ENCODE results near the gene MCF2L2.

Gene MCF2L2

DNA sequence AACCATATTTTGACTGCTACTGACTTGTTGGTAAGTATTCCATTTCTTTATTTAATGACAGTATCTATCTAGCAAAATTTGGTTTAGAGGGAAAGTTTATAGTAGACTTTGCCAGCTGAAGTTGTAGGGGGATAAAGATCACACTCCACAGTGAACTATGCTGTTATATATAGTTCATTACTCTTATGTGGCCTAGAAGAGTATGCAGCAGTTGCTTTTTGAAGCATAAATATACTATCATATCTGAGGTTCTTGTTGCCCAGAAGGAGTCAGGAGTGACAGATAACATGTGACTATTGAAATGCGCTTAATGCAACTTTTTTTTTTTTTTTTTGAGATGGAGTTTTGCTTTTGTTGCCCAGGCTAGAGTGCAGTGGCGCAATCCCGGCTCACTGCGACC, 25.6 kb upstream of the MCF2L2 start:
- ChIA-PET CTCF (no interaction called here), POLR2A (no interaction called here)
- no peak overlapping the region for H3K27ac ChIP-seq (ENCODE audit: extremely low read depth, low read depth, low read length)
- no peaks in the 10 kb centered on the region for H3K9me3 ChIP-seq (ENCODE audit: control insufficient read depth, insufficient read depth, low read depth, low read length)
- TF ChIP-seq YY1 (tag by site-specific recombination; IDR thresholded peaks at IDR 0.05) (no peak), ZNF629 (tag by site-specific recombination; IDR thresholded peaks at IDR 0.05) (no peak), HOXD13 (CRISPR knock-in tag; IDR thresholded peaks at IDR 0.05; ENCODE audit: borderline replicate concordance) (no peak), ZNF776 (tag by site-specific recombination; IDR thresholded peaks at IDR 0.05; ENCODE audit: borderline replicate concordance) (no peak), ZNF549 (tag by site-specific recombination; IDR thresholded peaks at IDR 0.05) (no peak), ZNF112 (tag by site-specific recombination; IDR thresholded peaks at IDR 0.05) (no peak), OVOL3 (tag by site-specific recombination; IDR thresholded peaks at IDR 0.05) (no peak), ZNF701 (tag by site-specific recombination; IDR thresholded peaks at IDR 0.05) (no peak), ZNF266 (tag by site-specific recombination; IDR thresholded peaks at IDR 0.05; ENCODE audit: low read depth) (no peak), ZNF157 (tag by site-specific recombination; IDR thresholded peaks at IDR 0.05) (no peak), ZNF501 (tag by site-specific recombination; IDR thresholded peaks at IDR 0.05) (no peak), ZNF335 (tag by site-specific recombination; conservative IDR thresholded peaks at IDR 0.05) (no peak)
- TF ChIP-seq, protein P1, sequence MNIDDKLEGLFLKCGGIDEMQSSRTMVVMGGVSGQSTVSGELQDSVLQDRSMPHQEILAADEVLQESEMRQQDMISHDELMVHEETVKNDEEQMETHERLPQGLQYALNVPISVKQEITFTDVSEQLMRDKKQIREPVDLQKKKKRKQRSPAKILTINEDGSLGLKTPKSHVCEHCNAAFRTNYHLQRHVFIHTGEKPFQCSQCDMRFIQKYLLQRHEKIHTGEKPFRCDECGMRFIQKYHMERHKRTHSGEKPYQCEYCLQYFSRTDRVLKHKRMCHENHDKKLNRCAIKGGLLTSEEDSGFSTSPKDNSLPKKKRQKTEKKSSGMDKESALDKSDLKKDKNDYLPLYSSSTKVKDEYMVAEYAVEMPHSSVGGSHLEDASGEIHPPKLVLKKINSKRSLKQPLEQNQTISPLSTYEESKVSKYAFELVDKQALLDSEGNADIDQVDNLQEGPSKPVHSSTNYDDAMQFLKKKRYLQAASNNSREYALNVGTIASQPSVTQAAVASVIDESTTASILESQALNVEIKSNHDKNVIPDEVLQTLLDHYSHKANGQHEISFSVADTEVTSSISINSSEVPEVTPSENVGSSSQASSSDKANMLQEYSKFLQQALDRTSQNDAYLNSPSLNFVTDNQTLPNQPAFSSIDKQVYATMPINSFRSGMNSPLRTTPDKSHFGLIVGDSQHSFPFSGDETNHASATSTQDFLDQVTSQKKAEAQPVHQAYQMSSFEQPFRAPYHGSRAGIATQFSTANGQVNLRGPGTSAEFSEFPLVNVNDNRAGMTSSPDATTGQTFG (tag by site-specific recombination; IDR thresholded peaks at IDR 0.05; ENCODE audit: borderline replicate concordance): no peak
- TF ChIP-seq, protein P2, sequence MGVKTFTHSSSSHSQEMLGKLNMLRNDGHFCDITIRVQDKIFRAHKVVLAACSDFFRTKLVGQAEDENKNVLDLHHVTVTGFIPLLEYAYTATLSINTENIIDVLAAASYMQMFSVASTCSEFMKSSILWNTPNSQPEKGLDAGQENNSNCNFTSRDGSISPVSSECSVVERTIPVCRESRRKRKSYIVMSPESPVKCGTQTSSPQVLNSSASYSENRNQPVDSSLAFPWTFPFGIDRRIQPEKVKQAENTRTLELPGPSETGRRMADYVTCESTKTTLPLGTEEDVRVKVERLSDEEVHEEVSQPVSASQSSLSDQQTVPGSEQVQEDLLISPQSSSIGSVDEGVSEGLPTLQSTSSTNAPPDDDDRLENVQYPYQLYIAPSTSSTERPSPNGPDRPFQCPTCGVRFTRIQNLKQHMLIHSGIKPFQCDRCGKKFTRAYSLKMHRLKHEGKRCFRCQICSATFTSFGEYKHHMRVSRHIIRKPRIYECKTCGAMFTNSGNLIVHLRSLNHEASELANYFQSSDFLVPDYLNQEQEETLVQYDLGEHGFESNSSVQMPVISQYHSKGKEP (tag by site-specific recombination; IDR thresholded peaks at IDR 0.05): no peak
- TF ChIP-seq, protein P3, sequence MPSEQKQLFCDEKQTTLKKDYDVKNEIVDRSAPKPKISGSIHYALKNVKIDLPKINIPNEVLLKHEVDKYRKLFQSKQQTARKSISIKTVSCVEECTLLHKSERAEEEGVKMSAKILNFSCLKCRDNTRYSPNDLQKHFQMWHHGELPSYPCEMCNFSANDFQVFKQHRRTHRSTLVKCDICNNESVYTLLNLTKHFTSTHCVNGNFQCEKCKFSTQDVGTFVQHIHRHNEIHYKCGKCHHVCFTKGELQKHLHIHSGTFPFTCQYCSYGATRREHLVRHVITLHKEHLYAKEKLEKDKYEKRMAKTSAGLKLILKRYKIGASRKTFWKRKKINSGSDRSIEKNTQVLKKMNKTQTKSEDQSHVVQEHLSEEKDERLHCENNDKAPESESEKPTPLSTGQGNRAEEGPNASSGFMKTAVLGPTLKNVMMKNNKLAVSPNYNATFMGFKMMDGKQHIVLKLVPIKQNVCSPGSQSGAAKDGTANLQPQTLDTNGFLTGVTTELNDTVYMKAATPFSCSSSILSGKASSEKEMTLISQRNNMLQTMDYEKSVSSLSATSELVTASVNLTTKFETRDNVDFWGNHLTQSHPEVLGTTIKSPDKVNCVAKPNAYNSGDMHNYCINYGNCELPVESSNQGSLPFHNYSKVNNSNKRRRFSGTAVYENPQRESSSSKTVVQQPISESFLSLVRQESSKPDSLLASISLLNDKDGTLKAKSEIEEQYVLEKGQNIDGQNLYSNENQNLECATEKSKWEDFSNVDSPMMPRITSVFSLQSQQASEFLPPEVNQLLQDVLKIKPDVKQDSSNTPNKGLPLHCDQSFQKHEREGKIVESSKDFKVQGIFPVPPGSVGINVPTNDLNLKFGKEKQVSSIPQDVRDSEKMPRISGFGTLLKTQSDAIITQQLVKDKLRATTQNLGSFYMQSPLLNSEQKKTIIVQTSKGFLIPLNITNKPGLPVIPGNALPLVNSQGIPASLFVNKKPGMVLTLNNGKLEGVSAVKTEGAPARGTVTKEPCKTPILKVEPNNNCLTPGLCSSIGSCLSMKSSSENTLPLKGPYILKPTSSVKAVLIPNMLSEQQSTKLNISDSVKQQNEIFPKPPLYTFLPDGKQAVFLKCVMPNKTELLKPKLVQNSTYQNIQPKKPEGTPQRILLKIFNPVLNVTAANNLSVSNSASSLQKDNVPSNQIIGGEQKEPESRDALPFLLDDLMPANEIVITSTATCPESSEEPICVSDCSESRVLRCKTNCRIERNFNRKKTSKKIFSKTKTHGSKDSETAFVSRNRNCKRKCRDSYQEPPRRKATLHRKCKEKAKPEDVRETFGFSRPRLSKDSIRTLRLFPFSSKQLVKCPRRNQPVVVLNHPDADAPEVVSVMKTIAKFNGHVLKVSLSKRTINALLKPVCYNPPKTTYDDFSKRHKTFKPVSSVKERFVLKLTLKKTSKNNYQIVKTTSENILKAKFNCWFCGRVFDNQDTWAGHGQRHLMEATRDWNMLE (tag by site-specific recombination; conservative IDR thresholded peaks at IDR 0.05; ENCODE audit: low read depth): no peak
- TF ChIP-seq, protein P4, sequence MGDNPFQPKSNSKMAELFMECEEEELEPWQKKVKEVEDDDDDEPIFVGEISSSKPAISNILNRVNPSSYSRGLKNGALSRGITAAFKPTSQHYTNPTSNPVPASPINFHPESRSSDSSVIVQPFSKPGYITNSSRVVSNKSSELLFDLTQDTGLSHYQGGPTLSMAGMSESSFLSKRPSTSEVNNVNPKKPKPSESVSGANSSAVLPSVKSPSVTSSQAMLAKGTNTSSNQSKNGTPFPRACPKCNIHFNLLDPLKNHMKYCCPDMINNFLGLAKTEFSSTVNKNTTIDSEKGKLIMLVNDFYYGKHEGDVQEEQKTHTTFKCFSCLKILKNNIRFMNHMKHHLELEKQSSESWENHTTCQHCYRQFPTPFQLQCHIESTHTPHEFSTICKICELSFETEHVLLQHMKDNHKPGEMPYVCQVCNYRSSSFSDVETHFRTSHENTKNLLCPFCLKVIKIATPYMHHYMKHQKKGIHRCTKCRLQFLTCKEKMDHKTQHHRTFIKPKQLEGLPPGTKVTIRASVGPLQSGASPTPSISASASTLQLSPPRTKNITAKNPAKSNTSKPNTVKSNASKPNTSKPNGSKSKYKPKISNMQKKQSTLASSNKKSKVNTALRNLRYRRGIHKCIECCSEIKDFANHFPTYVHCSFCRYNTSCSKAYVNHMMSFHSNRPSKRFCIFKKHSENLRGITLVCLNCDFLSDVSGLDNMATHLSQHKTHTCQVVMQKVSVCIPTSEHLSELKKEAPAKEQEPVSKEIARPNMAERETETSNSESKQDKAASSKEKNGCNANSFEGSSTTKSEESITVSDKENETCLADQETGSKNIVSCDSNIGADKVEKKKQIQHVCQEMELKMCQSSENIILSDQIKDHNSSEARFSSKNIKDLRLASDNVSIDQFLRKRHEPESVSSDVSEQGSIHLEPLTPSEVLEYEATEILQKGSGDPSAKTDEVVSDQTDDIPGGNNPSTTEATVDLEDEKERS (tag by site-specific recombination; IDR thresholded peaks at IDR 0.05): no peak
- no peak overlapping the region for H3K4me3 ChIP-seq (ENCODE audit: low read depth, low read length)
- H3K4me1 ChIP-seq (ENCODE audit: control insufficient read depth, insufficient read depth, low read length): no peaks in the 10 kb centered on the region
- H3K36me3 ChIP-seq (ENCODE audit: control insufficient read depth in 2 of 2, insufficient read depth in 1 of 2, low read length in 2 of 2): peaks cover 4 to 33% of the 10 kb centered on the region in 2 experiments; a peak in 2 of 3 replicates
